WTC11 (cell line): Measurements from ENCODE around the gene SMPX. TPM values are rescaled to one million over a fixed set of nuclear protein-coding genes. Genes with fewer than 3 reads are reported as not detected.

Experiments
- ATAC-seq: fragments of 200-7000 bp; cut with Tn5 transposase; 2 replicates; pipeline ENCODE4 v1.10.0; 2021; ENCODE audit warnings: mild to moderate bottlenecking, moderate library complexity
- CTCF ChIA-PET: fragments of 300-600 bp; sonication (Branson Sonifier 250); formaldehyde crosslinking; loops from one replicate; lab custom pipeline; 2021; ENCODE audit warnings: antibody characterized with exemption; lab: Charles Lee
- POLR2A ChIA-PET: fragments of 350-600 bp; sonication (Branson Sonifier 250); formaldehyde crosslinking; loops from one replicate; lab custom pipeline; 2021; ENCODE audit warnings: antibody characterized with exemption; lab: Charles Lee
- DNase-seq: peaks from one replicate; pipeline ENCODE4 v3.0.0; 2021; ENCODE audit warnings: low spot score
- H3K27ac Mint-ChIP-seq: 2 replicates; pipeline ENCODE4 v1.8.0; 2021; ENCODE audit warnings: mixed read lengths
- H3K27me3 Mint-ChIP-seq: 2 replicates; pipeline ENCODE4 v1.8.0; 2021; ENCODE audit warnings: low read depth, mild to moderate bottlenecking, moderate library complexity, mixed read lengths
- H3K36me3 Mint-ChIP-seq: 2 replicates; pipeline ENCODE4 v1.8.0; 2021; ENCODE audit warnings: mixed read lengths
- H3K4me1 Mint-ChIP-seq: 2 replicates; pipeline ENCODE4 v1.8.0; 2022; ENCODE audit warnings: mixed read lengths
- H3K4me3 Mint-ChIP-seq: 2 replicates; pipeline ENCODE4 v1.8.0; 2021; ENCODE audit warnings: mild to moderate bottlenecking, moderate library complexity, mixed read lengths
- H3K9me3 Mint-ChIP-seq: 2 replicates; pipeline ENCODE4 v1.8.0; 2021; ENCODE audit warnings: mixed read lengths
- ATF2 ChIP-seq: sonication (generic); formaldehyde crosslinking; IDR thresholded peaks from 2 replicates; pipeline ENCODE4 v1.8.1; 2022; ENCODE audit warnings: low read depth, missing genetic modification reagents, borderline replicate concordance
- CDX4 ChIP-seq: fragments of 250-450 bp; sonication (Bioruptor Pico); IDR thresholded peaks from 2 replicates; pipeline ENCODE4 v1.9.0; 2021; ENCODE audit warnings: moderate library complexity, mild to moderate bottlenecking, inconsistent platforms, borderline replicate concordance
- EMX1 ChIP-seq: fragments of 250-450 bp; sonication (Bioruptor Pico); IDR thresholded peaks from 2 replicates; pipeline ENCODE4 v1.8.0; 2021; ENCODE audit warnings: mild to moderate bottlenecking
- ETV6 ChIP-seq: sonication (generic); formaldehyde crosslinking; IDR thresholded peaks from 2 replicates; pipeline ENCODE4 v1.8.1; 2022; ENCODE audit warnings: mild to moderate bottlenecking, missing genetic modification reagents
- FOXJ3 ChIP-seq: sonication (generic); formaldehyde crosslinking; IDR thresholded peaks from 2 replicates; pipeline ENCODE4 v1.9.0; 2021; ENCODE audit warnings: missing genetic modification reagents, mild to moderate bottlenecking, borderline replicate concordance
- FOXP1 ChIP-seq: sonication (generic); formaldehyde crosslinking; IDR thresholded peaks from 2 replicates; pipeline ENCODE4 v1.8.0; 2022; ENCODE audit warnings: missing genetic modification reagents, mild to moderate bottlenecking, moderate library complexity, borderline replicate concordance
- FOXP4 ChIP-seq: sonication (generic); formaldehyde crosslinking; IDR thresholded peaks from 2 replicates; pipeline ENCODE4 v1.8.0; 2022; ENCODE audit warnings: mild to moderate bottlenecking, missing genetic modification reagents
- HMGXB4 ChIP-seq: sonication (generic); formaldehyde crosslinking; IDR thresholded peaks from 2 replicates; pipeline ENCODE4 v1.8.1; 2023; ENCODE audit warnings: mild to moderate bottlenecking, moderate library complexity, missing genetic modification reagents
- IRF2 ChIP-seq: sonication (generic); formaldehyde crosslinking; IDR thresholded peaks from 2 replicates; pipeline ENCODE4 v1.8.0; 2022; ENCODE audit warnings: low read depth, missing genetic modification reagents, borderline replicate concordance
- JUN ChIP-seq: sonication (generic); formaldehyde crosslinking; IDR thresholded peaks from 2 replicates; pipeline ENCODE4 v1.8.0; 2023; ENCODE audit warnings: mild to moderate bottlenecking, missing genetic modification reagents
- KAT7 ChIP-seq: sonication (generic); formaldehyde crosslinking; IDR thresholded peaks from 2 replicates; pipeline ENCODE4 v1.8.1; 2023; ENCODE audit warnings: missing genetic modification reagents, mild to moderate bottlenecking, borderline replicate concordance
- MAX ChIP-seq: sonication (generic); formaldehyde crosslinking; IDR thresholded peaks from 2 replicates; pipeline ENCODE4 v1.8.0; 2022; ENCODE audit warnings: mild to moderate bottlenecking, missing genetic modification reagents
- MYBL2 ChIP-seq: sonication (generic); formaldehyde crosslinking; IDR thresholded peaks from 2 replicates; pipeline ENCODE4 v1.8.1; 2023; ENCODE audit warnings: mild to moderate bottlenecking, moderate library complexity, missing genetic modification reagents
- NFYB ChIP-seq: sonication (generic); formaldehyde crosslinking; conservative IDR thresholded peaks from 2 replicates; pipeline ENCODE4 v1.8.0; 2022; ENCODE audit warnings: low read depth, missing genetic modification reagents
- SMAD3 ChIP-seq: sonication (generic); formaldehyde crosslinking; IDR thresholded peaks from 2 replicates; pipeline ENCODE4 v1.8.0; 2022; ENCODE audit warnings: missing genetic modification reagents, mild to moderate bottlenecking, borderline replicate concordance
- SOX15 ChIP-seq: fragments of 250-450 bp; sonication (Bioruptor Pico); IDR thresholded peaks from 2 replicates; pipeline ENCODE4 v1.9.0; 2021; ENCODE audit warnings: mild to moderate bottlenecking
- SP1 ChIP-seq: sonication (generic); formaldehyde crosslinking; conservative IDR thresholded peaks from 2 replicates; pipeline ENCODE4 v1.8.1; 2022; ENCODE audit warnings: missing genetic modification reagents
- ZBTB21 ChIP-seq: sonication (generic); formaldehyde crosslinking; IDR thresholded peaks from 2 replicates; pipeline ENCODE4 v1.8.1; 2023; ENCODE audit warnings: mild to moderate bottlenecking, missing genetic modification reagents, borderline replicate concordance
- ZNF121 ChIP-seq: sonication (generic); formaldehyde crosslinking; IDR thresholded peaks from 2 replicates; pipeline ENCODE4 v1.8.0; 2023; ENCODE audit warnings: missing genetic modification reagents
- ZNF219 ChIP-seq: sonication (generic); formaldehyde crosslinking; IDR thresholded peaks from 2 replicates; pipeline ENCODE4 v1.8.0; 2023; ENCODE audit warnings: missing genetic modification reagents, mild to moderate bottlenecking, borderline replicate concordance
- ZNF396 ChIP-seq: fragments of 250-450 bp; sonication (Bioruptor Pico); IDR thresholded peaks from 2 replicates; pipeline ENCODE4 v1.8.0; 2021; ENCODE audit warnings: mild to moderate bottlenecking, moderate library complexity, borderline replicate concordance
- ZNF423 ChIP-seq: fragments of 250-450 bp; sonication (Bioruptor Pico); IDR thresholded peaks from 2 replicates; pipeline ENCODE4 v2.1.2; 2022; ENCODE audit warnings: mild to moderate bottlenecking, moderate library complexity
- ZNF671 ChIP-seq: fragments of 250-450 bp; sonication (Bioruptor Pico); IDR thresholded peaks from 2 replicates; pipeline ENCODE4 v1.8.0; 2021; ENCODE audit warnings: mild to moderate bottlenecking
- total RNA-seq: library from RNA; stranded (reverse); gene quantifications from 3 replicates; pipeline ENCODE4 v1.2.3, GENCODE V29; 2021
- TF ChIP-seq, protein P1 (sequence below): sonication (generic); formaldehyde crosslinking; IDR thresholded peaks from 2 replicates; pipeline ENCODE4 v1.8.0; 2023; ENCODE audit warnings: missing genetic modification reagents
- TF ChIP-seq, protein P2 (sequence below): fragments of 250-450 bp; sonication (Bioruptor Pico); IDR thresholded peaks from 2 replicates; pipeline ENCODE4 v1.9.0; 2021; ENCODE audit warnings: mild to moderate bottlenecking

The SMPX gene
- total RNA-seq, 1 experiment from 2014 or later: not detected

DNA sequence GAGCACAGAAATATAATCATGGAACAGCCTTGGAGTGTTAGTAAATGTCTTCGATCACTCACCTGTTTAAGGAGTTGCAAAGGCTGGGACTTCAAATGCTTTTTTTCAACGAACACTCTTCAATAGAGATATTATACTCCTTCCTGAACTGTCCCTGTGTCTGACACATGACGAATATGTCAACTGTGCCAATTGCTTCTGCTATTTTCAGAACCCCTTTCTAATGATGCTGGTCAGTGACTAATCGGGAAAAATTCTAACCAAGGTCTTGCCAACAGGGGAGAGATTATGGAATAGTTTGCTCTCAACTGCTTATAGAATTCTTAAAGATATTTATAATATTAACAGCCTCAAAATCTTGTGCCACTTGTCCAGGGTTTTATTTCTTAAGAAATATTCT, 91.2 kb downstream of the SMPX start:
- no peak for ATAC-seq

DNA sequence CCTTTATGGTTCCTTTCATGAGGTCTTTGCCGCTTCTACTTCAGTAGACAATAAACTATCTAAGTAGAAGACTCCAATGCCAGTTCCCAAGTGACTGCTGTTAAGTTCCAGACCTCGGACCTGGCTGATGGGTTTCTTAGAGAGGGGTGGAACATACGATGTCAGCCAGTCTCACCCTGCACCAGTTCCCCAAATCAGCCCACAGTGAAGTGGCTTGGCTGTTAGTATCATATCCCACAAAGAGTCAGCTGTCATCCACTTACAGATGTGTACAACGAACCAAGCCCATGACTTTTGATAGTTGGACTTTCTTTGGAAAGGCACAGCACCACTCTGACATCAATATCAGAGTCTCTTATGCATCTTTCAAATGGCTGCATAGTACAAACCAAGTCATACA, 91.7 kb downstream of the SMPX start:
- no peaks in the 10 kb centered on the region for H3K9me3 Mint-ChIP-seq
- DNase-seq (no peak), ATAC-seq (no peak)
- no peaks in the 10 kb centered on the region for H3K36me3 Mint-ChIP-seq
- CTCF ChIA-PET: no interaction called here
- H3K4me1 Mint-ChIP-seq: no peaks in the 10 kb centered on the region
- no peak overlapping the region for H3K4me3 Mint-ChIP-seq
- no peaks in the 10 kb centered on the region for H3K27me3 Mint-ChIP-seq
- POLR2A ChIA-PET: no interaction called here
- H3K27ac Mint-ChIP-seq: no peak overlapping the region
- TF ChIP-seq ZNF219 (CRISPR knock-in tag) (no peak), IRF2 (CRISPR knock-in tag) (no peak), NFYB (CRISPR knock-in tag) (no peak), HMGXB4 (CRISPR knock-in tag) (no peak), KAT7 (CRISPR knock-in tag) (no peak), FOXP1 (no peak), EMX1 (CRISPR knock-in tag) (no peak)

More for the DNA sequence above, 91.2 kb downstream of the SMPX start:
- CTCF ChIA-PET: no interaction called here
- Mint-ChIP-seq H3K4me3 (no peak overlapping the region), H3K4me1 (no peaks in the 10 kb centered on the region), H3K36me3 (no peaks in the 10 kb centered on the region), H3K9me3 (no peaks in the 10 kb centered on the region), H3K27me3 (no peaks in the 10 kb centered on the region), H3K27ac (no peak overlapping the region)
- DNase-seq: no peak
- POLR2A ChIA-PET: no interaction called here
- TF ChIP-seq MAX (CRISPR knock-in tag) (no peak), ATF2 (CRISPR knock-in tag) (no peak), SOX15 (CRISPR knock-in tag) (no peak), CDX4 (CRISPR knock-in tag) (no peak), ZNF121 (CRISPR knock-in tag) (no peak), FOXJ3 (CRISPR knock-in tag) (no peak), NFYB (CRISPR knock-in tag) (no peak), MYBL2 (CRISPR knock-in tag) (no peak), ZNF671 (CRISPR knock-in tag) (no peak), ZNF423 (CRISPR knock-in tag) (no peak), SP1 (CRISPR knock-in tag) (no peak), JUN (CRISPR knock-in tag) (no peak), ZBTB21 (CRISPR knock-in tag) (no peak), ZNF396 (CRISPR knock-in tag) (no peak), FOXP4 (CRISPR knock-in tag) (no peak), ETV6 (CRISPR knock-in tag) (no peak), SMAD3 (CRISPR knock-in tag) (no peak)
- TF ChIP-seq, protein P1, sequence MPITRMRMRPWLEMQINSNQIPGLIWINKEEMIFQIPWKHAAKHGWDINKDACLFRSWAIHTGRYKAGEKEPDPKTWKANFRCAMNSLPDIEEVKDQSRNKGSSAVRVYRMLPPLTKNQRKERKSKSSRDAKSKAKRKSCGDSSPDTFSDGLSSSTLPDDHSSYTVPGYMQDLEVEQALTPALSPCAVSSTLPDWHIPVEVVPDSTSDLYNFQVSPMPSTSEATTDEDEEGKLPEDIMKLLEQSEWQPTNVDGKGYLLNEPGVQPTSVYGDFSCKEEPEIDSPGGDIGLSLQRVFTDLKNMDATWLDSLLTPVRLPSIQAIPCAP: no peak
- TF ChIP-seq, protein P2, sequence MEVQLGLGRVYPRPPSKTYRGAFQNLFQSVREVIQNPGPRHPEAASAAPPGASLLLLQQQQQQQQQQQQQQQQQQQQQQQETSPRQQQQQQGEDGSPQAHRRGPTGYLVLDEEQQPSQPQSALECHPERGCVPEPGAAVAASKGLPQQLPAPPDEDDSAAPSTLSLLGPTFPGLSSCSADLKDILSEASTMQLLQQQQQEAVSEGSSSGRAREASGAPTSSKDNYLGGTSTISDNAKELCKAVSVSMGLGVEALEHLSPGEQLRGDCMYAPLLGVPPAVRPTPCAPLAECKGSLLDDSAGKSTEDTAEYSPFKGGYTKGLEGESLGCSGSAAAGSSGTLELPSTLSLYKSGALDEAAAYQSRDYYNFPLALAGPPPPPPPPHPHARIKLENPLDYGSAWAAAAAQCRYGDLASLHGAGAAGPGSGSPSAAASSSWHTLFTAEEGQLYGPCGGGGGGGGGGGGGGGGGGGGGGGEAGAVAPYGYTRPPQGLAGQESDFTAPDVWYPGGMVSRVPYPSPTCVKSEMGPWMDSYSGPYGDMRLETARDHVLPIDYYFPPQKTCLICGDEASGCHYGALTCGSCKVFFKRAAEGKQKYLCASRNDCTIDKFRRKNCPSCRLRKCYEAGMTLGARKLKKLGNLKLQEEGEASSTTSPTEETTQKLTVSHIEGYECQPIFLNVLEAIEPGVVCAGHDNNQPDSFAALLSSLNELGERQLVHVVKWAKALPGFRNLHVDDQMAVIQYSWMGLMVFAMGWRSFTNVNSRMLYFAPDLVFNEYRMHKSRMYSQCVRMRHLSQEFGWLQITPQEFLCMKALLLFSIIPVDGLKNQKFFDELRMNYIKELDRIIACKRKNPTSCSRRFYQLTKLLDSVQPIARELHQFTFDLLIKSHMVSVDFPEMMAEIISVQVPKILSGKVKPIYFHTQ (CRISPR knock-in tag): no peak
